GM21529 (cell line): ENCODE measurements around the gene MXD4.
"Not testable (repeated sequence)": the region's sequence is repeated elsewhere in the genome, so short reads cannot be mapped to it uniquely, and the experiment has no call there.

Experiments
- ATAC-seq: cut with Tn5 transposase; IDR thresholded peaks from one replicate; pipeline ENCODE4 v1.9.1; 2021; ENCODE audit not compliant: unreplicated experiment

MXD4 gene

DNA sequence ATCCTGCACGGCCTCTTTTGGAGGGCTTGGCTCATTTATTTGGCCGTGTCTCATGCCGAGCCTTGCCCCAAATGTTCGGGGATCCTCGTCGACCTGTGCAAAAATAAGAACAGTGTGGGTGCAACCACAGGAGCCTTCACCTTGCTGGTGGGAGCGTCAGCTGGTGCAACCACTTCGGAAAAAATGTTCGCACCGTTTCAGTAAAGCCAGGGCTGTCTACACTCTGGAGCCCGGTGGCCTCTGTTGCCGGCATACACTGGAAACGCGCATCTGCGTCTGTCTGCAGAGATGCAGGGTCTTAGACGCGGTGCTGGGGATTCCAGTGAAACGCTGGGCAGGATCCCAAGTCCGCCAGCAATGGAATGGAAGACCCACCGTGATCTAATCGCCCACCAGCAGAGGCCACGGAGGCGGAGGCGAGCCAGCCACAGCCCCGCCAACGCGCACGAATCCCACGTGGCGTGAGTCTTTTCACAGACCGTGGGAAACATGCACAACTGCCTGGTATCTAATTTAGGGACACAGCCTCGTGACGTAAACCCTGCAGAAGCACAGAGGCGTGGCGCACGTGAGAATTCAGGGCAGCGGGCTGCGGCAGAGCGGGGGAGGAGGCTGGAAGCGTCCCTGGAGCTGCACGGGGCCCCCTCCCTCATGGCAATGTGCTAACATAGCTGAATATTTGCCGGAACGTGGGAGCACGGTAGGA, 13.8 kb upstream of the MXD4 start:
- ATAC-seq, result no peak

DNA sequence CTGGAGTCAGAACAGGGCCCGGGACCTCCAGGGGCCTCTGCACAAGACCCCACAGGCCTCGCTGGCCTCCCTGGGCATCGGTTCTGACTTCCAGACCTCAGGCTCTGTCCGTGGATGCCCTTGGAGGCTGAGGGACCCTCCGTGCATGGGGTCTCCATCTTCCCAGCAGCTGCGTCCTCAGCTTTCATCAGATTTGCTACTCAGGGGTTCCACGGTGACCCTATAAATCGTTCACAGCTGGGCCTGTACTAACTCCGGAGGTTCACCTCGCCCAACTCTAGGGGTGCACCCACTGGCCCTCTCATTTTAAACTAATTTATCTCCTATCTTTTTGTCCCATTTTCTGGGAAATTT, 13.1 kb upstream of the MXD4 start:
- not testable (repeated sequence) for ATAC-seq

DNA sequence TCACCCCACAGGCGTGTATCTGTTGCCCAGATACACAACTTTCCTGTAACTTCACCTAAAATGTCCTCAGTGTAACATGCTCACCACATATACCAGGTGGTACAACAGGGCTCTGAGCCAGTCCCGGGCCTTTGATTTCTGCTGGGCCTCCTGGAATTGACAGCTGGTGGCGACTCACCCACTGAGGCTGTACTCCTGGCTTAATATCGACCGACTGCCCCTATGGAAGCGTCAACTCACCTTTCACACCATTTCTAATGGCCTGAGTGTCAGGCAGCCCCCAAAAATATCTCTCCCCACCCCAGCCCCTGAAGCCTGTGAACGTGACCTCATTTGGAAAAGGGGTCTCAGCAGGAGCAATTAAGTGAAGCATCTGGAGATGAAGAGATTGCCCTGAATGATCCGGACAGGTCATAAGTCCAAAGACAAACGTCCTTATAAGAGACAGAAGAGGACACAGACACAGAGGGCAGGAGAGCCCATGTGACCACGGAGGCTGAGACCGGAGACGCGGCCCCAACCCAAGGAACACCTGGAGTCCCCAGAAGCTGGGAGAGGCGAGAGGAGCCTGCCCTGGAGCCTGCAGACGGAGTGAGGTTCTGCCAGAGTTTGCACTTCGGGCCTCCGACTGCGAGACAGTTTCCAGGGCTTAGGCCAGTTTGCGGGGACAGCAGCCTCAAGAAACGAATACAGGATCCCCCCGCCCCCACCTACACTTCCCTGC, 12.6 kb upstream of the MXD4 start:
- no peak for ATAC-seq

- no peak for ATAC-seq
Measured at GRCh38 chr4:2273657-2274319, 11.9 kb upstream of the MXD4 start.

DNA sequence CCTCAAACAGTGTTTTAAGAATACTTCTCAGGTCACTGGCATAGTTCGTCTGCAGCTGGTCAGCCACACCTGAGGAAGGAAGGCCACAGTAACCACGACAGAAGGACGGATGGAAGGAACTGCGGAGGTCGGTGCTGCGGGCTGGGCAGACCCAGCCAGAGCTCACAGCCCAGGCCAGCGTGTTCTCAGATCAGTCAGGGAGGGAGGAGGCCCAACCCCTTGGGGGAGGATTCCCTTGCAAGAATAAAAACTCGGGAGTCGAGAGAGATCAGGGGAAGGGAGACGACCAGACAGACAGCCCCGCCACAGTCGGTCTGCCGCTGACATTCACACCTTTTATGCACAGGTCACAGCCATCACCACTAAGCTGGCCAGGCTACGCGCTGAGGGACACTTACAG, 11.3 kb upstream of the MXD4 start:
- ATAC-seq, result no peak

- no peak for ATAC-seq
Measured at GRCh38 chr4:2272828-2273120, 10.9 kb upstream of the MXD4 start.

- no peak for ATAC-seq
Measured at GRCh38 chr4:2272026-2272827, 10.3 kb upstream of the MXD4 start.

DNA sequence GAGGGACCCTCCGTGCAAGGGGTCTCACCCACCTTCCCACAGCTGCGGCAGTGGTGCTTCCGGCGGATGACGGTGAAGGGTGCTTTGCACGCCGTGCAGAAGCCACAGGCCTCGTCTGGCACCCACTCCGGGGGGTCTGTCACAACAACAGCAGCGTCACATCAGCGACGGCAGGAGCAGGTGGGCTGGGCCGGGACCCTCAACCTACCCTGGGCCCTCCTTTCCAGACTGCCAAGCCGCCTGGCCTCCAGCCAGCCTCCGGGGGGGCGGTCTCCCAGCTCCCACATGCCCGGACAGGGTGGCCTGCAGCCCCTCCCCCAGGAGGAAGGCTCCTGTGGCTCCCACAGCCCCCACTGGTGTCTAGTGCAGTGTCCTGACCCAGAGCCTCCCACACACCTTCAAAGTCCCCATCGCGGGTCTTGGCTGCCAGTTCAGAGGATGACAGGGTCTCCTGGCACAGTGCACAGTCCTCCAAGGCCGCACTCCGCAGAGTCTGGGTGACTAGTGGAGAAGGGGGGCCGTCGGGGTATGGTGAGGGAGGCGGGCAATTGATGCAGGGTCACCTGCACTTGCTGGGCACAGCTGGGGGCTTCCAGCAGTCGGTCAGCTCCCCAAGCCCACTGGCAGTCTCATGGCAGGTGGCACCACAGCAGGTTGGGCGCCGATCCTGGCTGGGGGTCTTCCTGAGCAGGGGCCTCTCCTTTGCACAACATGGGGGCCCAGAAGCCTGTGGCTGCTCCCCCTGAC, 9.5 kb upstream of the MXD4 start:
- ATAC-seq, result no peak

DNA sequence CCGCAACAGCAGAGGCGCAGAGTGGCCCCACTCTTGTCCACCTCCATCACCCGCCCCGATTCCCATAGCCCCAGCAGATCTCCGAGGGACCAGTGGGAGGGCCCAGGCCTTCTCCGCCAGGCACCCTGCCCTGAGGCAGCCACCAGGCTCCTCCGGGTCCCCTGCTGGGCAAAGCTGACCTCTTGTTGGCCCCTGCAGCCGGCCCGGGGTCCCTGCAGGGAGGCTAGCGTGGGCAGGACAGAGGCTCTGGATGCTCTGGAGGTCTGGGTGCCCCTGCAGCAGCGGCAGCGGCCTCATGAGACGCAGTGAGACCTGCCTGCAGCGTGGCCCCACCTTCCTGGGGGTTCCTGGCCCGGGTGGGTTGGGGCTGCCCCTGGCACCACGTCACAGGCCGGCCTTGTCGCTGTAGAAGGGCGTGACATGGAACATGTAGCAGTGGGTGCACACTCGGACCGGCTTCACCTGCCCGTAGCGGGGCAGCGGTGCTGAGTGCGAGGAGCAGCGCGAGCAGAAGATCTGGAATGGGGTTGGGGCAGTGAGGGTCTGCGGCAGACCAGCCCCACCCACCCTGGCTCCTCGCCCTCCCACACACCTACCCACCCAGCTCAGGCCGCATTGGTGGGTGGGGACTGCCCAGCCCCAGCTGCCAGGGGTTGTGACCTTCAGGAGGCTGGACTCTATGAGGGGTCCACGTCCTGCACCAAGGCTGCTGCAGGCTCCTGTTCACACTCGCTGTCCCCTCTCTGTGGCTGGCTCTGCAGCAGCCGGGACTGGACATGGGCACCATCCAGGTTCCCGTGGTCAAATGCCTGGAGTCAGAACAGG, 8.6 kb upstream of the MXD4 start:
- no peak for ATAC-seq

DNA sequence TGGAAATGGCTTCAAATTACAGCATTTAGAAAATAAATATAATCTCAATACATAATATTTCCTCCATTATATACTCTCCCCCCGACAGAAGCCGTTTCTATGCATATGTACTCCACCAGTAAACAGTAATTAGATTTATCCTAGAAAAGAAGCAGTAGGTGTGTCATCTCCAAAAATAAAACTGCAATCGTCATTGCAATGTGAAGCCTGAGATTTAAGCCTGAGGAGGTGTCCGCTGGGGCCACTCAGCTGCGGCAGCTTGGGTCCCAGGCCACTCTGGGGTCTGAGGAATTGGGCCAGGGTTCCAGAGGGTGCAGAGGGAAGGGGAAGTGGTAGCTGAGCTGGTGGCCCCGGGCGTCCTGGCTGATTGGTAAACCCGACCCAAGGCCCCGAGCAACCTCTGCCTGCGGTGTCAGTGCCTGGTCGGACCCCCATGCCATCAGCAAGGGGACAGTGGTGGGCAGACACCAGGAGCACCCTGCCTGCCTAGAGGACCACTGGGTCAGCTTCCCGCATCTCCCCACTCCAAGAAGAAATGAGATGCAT, 7.8 kb upstream of the MXD4 start:
- ATAC-seq, result no peak

- no peak for ATAC-seq
Measured at GRCh38 chr4:2269206-2269531, 7.3 kb upstream of the MXD4 start.

DNA sequence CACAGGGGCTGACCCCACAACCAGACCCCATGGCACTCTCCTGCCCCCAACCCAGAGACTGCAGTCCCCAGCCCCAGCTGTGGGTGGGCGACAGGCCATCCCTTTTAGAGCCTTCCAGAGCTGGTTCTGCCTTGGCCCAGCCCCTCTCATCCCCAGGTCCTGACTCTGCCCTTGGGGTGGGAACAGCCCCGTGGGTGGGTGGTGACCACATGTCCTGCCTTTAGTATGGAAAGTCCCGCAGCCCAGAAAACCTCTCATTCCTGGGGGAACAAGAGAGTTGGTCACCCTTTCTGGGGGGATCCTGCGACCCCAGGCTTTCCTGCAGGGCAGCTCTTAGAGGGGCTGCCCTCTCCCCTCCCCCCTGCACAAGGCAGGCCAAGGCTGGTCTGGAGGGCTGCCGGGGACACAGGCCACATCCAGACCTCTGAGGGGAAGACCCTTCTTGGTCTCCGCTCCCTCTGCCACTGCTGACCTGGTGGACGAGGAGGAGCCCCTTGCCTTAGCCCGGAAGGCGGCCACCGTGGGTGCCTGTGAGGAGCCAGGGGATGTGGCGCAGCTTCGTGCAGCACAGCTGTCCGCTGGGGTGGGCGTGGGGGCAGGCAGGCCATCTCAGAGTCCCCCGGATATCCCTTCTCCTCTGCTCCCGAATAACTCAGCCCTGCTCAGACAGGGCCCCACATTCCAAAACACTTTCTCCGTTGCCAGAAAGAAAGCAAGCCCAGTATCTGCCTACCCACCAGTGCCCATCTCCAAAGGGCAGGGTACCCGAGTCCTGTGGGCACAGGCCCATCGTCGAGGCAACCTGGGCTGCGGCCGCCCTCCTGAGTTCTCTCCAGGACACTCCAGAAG, 6.7 kb upstream of the MXD4 start:
- ATAC-seq, result no peak

DNA sequence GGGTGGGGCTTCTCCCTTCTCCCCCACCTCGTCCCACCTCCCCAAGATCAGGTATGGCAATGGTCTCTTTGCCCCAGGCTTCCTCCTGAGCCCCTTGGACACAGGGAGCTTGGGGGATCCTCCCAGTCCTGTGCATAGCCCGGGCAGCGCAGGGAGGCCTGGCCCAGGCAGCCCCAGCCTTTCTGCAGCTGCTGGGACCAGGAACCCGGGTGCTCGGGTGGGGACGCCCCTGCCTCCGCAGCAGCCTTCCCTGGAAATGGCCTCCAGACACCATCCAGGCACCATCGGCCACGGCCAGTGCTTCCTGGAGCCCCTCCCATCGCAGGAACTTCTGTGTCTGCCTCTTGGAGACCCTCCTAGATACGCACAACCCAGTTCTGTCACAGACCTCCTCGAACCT, 5.9 kb upstream of the MXD4 start:
- ATAC-seq, result no peak

GRCh38 chr4:2267320-2267811, 5.5 kb upstream of the MXD4 start:
- ATAC-seq, result no peak

DNA sequence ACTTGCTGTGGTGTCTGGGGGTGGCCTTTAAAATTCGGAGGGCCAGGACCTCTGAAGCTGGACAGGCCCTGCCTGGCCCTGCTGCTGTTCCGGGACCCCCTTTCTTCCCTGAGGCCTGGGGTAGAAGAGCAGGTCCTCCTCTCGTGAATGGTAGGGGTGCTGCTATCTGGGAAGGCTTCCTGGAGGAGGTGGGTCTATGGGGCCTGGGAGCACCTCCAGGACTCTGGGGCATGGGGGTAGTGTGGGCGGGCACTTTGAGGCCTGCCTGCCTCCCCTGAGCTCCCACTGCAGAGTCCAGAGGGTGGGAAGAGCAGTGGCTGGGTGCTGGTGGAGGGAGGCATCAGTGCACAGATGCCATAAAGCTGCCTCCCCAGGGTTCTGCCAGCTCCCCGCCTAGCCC, 4.9 kb upstream of the MXD4 start:
- ATAC-seq, result no peak

GRCh38 chr4:2266181-2266580, 4.3 kb upstream of the MXD4 start:
- ATAC-seq, result no peak

GRCh38 chr4:2265113-2266110, 3.5 kb upstream of the MXD4 start:
- ATAC-seq, result no peak
